GM12892 (cell line): ENCODE results near the gene EIF1.

ENCODE experiments used
- POLR2A ChIP-seq: IDR thresholded peaks from 2 replicates; pipeline ENCODE4 v1.6.1; 2011; ENCODE audit warnings: low read depth, low read length, control low read depth
- POLR2AphosphoS5 ChIP-seq: IDR thresholded peaks from 2 replicates; pipeline ENCODE4 v1.6.1; 2011; ENCODE audit warnings: low read depth, low read length, control low read depth

- TF ChIP-seq POLR2A (no peak), POLR2AphosphoS5 (no peak)
Observed at GRCh38 chr17:41741709-41742108, 53.0 kb downstream of the EIF1 start.
